A673 (cell line): ENCODE measurements around the gene CD28. TPM values are rescaled to one million over a fixed set of nuclear protein-coding genes. Genes with fewer than 3 reads are reported as not detected.

Source experiments
- BruUV-seq: library from RNA; stranded (reverse); fragments of 400-500 nt; replicated peaks from 2 replicates; lab custom pipeline; 2021; lab: Mats Ljungman, UMichigan
- CTCF ChIA-PET: fragments of 300-600 bp; sonication (Branson Sonifier 250); formaldehyde crosslinking; loops from one replicate; lab custom pipeline; 2022; ENCODE audit warnings: antibody characterized with exemption; lab: Charles Lee
- POLR2A ChIA-PET: fragments of 300-600 bp; sonication (Branson Sonifier 250); formaldehyde crosslinking; loops from one replicate; lab custom pipeline; 2022; ENCODE audit warnings: antibody characterized with exemption; ENCODE audit not compliant: low non-redundant PET; lab: Charles Lee
- DNase-seq: peaks from one replicate; pipeline ENCODE4 v3.0.0-alpha.2; 2015; ENCODE audit warnings: low spot score
- H3K27ac ChIP-seq: fragments of 200-600 bp; sonication (generic); 2 replicates; pipeline ENCODE4 v1.5.1; 2016; ENCODE audit warnings: mixed run types, low read depth, mild to moderate bottlenecking, mixed read lengths, antibody characterized with exemption, low read length; ENCODE audit not compliant: poor library complexity, severe bottlenecking
- H3K27me3 ChIP-seq: fragments of 200-600 bp; sonication (generic); replicated peaks from 2 replicates; pipeline ENCODE4 v1.6.1; 2017; ENCODE audit warnings: mixed run types, low read depth, mild to moderate bottlenecking, mixed read lengths, antibody characterized with exemption, low read length; ENCODE audit not compliant: insufficient read depth, poor library complexity
- H3K36me3 ChIP-seq: fragments of 200-600 bp; sonication (generic); 2 replicates; pipeline ENCODE4 v1.6.1; 2016; ENCODE audit warnings: mixed run types, mild to moderate bottlenecking, mixed read lengths, antibody characterized with exemption, low read length; ENCODE audit not compliant: insufficient read depth, poor library complexity, severe bottlenecking
- H3K4me1 ChIP-seq: fragments of 200-600 bp; sonication (generic); 2 replicates; pipeline ENCODE4 v1.6.1; 2017; ENCODE audit warnings: mixed run types, mild to moderate bottlenecking, mixed read lengths, antibody characterized with exemption, low read length; ENCODE audit not compliant: insufficient read depth, poor library complexity, severe bottlenecking
- H3K4me3 ChIP-seq: fragments of 200-600 bp; sonication (generic); 2 replicates; pipeline ENCODE4 v1.5.1; 2016; ENCODE audit warnings: low read depth, mixed run types, mild to moderate bottlenecking, mixed read lengths, low read length; ENCODE audit not compliant: poor library complexity, severe bottlenecking
- H3K9me3 ChIP-seq: fragments of 200-600 bp; sonication (generic); 2 replicates; pipeline ENCODE4 v1.6.1; 2016; ENCODE audit warnings: mixed run types, low read depth, mild to moderate bottlenecking, mixed read lengths, antibody characterized with exemption, low read length; ENCODE audit not compliant: poor library complexity, severe bottlenecking
- EZH2 ChIP-seq: fragments of 200-600 bp; sonication (generic); IDR thresholded peaks from 2 replicates; pipeline ENCODE4 v1.6.1; 2017; ENCODE audit warnings: borderline replicate concordance, low read depth, mild to moderate bottlenecking, mixed read lengths, antibody characterized with exemption, low read length; ENCODE audit not compliant: poor library complexity, severe bottlenecking
- intact Hi-C: fragments of 100-400 bp; cut with micrococcal nuclease; formaldehyde crosslinking; loops from one replicate; pipeline ENCODE4 v1.10.0; 2022; ENCODE audit not compliant: unreplicated experiment
- total RNA-seq: library from RNA; stranded (reverse); gene quantifications from 2 replicates; pipeline ENCODE4 v1.2.3, GENCODE V29; 2021

CD28 gene
- total RNA-seq, 1 experiment from 2014 or later, result not detected

DNA sequence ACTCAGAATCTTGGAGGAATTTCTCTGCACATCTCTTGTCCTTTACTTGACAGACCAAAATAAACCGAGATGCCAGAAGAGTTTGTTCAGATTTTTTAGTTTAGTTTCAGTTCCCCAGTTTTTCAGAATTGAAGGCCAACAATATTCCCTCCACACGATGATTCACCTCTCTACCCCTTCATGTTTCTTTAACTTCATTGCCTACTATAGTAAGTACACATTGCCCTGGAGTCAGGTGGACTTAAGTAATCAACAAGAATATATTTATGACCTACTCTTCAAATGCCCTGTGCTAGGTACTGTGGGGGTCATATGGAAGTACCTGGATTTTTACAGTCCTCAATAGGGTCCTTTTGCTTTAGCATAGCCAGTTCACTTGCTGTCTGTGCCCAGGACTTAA is 81.5 kb downstream of the CD28 start:
- ChIA-PET CTCF (no interaction called here), POLR2A (no interaction called here)
- no peak overlapping the region for H3K27ac ChIP-seq
- no peaks in the 10 kb centered on the region for H3K36me3 ChIP-seq
- TF ChIP-seq EZH2, result no peak
- BruUV-seq, result no TSS peak
- no peak for DNase-seq
- intact Hi-C loops, result no loop called here
- no peaks in the 10 kb centered on the region for H3K27me3 ChIP-seq
- peaks cover 17% of the 10 kb centered on the region for H3K4me1 ChIP-seq
- no peak overlapping the region for H3K4me3 ChIP-seq
- H3K9me3 ChIP-seq, result no peaks in the 10 kb centered on the region

Other genes with a start within 250 kb of the CD28 start
- gene RAPH1, start 171.3 kb upstream of the CD28 start, total RNA-seq, result 28.3 and 29.7 TPM in 2 replicates
- gene CTLA4, start 161.1 kb downstream of the CD28 start, total RNA-seq, result not detected in 2 replicates
- not detected in 2 replicates for gene ICOS, start 230.1 kb downstream of the CD28 start, total RNA-seq